Adrenal gland (tissue), 5 donors: ENCODE results near the gene IFTAP.

Experiments used
- CTCF ChIP-seq, 6 experiments: fragments of 450-650 bp in 4 of 6; fragments of 200-600 bp in 2 of 6; sonication (generic) in 1 of 6; IDR thresholded peaks; 1 replicate in 5 of 6; 2 replicates in 1 of 6; pipeline versions ENCODE4 v1.5.1 to v1.8.0; 2016 to 2021; ENCODE audit warnings: antibody characterized with exemption in 6 of 6, mild to moderate bottlenecking in 2 of 6, moderate library complexity in 1 of 6
- POLR2A ChIP-seq, 2 donors: fragments of 450-650 bp; IDR thresholded peaks; one replicate each; pipeline ENCODE4 v1.6.1; 2017; ENCODE audit warnings: antibody characterized with exemption in 2 of 2, mild to moderate bottlenecking in 2 of 2, moderate library complexity in 1 of 2
- donor health status: DM: no; HTN: no; CAD: no.

GRCh38 chr11:36588099-36588498, 6.2 kb upstream of the IFTAP start:
- TF ChIP-seq CTCF (IDR thresholded peaks at IDR 0.05) (no peak), POLR2A (IDR thresholded peaks at IDR 0.05) (no peak)
